OCI-LY1 (cell line): Measurements from ENCODE around the gene QRFP.

Source experiments
- CTCF ChIP-seq: fragments of 200-600 bp; sonication (generic), shearing (Covaris generic); IDR thresholded peaks from 2 replicates; pipeline ENCODE4 v1.5.1; 2017; ENCODE audit warnings: mild to moderate bottlenecking, antibody characterized with exemption, low read length, moderate library complexity, mixed read lengths
- EZH2 ChIP-seq: fragments of 200-600 bp; sonication (generic), shearing (Covaris generic); IDR thresholded peaks from 2 replicates; pipeline ENCODE4 v1.8.0; 2017; ENCODE audit warnings: borderline replicate concordance, mixed run types, mild to moderate bottlenecking, antibody characterized with exemption, low read length, moderate library complexity, mixed read lengths

- no peak for TF ChIP-seq CTCF
- TF ChIP-seq EZH2: no peak
Observed at GRCh38 chr9:130905125-130905901, 8.7 kb upstream of the QRFP start.
